GM12872 (cell line): ENCODE results near the gene GSG1L.

Source experiments
- TF ChIP-seq, protein P1 (sequence below): IDR thresholded peaks from 3 replicates; pipeline ENCODE4 v1.5.1; 2011; ENCODE audit warnings: low read depth, mild to moderate bottlenecking, low read length, moderate library complexity; ENCODE audit not compliant: insufficient read depth

Gene GSG1L

DNA sequence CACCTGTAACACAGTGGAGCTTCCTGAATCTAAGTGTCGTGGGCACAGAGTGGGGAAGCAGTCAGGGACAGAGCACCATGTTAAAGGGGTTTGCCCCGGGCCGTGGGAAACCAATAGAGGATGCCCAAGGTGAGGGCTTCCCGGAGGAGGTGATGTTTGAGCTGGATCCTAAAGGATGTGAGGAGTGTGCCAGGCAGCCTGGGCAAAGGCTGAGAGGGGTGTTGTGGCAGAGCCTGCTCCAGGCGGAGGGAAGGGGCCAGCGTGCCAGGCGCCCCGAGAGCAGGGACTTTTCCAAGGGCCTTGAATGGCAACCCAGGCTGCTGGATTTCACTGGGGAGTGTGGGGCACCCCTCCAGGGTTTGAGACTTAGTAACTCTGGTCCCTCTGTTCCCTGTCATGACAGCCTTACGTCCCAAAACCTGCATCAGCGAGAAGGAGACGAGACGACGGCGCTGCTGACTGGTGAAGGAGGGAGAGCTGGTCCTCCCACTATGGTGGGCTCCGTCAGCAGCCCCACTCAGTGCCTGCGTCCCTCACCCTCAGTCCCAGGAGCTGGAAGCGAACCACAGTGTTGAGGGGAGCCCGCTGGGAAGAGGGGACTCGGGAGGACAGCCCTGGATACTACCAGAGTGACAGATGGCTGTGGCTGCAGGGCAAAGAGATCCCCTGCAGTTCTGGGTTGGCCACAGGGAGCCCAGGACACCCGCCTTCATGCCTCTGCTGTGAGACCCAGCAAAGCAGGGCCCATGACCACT, 285.2 kb downstream of the GSG1L start:
- TF ChIP-seq, protein P1, sequence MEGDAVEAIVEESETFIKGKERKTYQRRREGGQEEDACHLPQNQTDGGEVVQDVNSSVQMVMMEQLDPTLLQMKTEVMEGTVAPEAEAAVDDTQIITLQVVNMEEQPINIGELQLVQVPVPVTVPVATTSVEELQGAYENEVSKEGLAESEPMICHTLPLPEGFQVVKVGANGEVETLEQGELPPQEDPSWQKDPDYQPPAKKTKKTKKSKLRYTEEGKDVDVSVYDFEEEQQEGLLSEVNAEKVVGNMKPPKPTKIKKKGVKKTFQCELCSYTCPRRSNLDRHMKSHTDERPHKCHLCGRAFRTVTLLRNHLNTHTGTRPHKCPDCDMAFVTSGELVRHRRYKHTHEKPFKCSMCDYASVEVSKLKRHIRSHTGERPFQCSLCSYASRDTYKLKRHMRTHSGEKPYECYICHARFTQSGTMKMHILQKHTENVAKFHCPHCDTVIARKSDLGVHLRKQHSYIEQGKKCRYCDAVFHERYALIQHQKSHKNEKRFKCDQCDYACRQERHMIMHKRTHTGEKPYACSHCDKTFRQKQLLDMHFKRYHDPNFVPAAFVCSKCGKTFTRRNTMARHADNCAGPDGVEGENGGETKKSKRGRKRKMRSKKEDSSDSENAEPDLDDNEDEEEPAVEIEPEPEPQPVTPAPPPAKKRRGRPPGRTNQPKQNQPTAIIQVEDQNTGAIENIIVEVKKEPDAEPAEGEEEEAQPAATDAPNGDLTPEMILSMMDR, result no peak

DNA sequence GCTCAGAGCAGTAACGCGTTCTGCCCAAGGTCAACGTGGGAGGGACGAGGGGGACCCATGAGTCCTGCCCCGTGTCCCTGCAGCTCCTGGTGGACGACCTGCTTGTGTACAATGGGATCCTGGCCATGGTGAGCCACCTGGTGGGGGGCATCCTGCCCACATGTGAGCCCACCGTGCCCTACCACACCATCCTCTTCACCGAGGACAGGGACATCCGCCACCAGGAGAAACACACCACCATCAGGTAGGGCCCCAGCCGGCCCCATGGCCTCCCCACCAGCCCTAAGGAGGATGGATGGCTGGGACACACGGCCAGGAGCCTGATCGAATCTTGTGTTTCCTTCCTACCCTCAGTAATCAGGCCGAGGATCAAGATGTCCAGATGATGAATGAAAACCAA, 286.0 kb downstream of the GSG1L start:
- TF ChIP-seq, protein P1, result no peak

DNA sequence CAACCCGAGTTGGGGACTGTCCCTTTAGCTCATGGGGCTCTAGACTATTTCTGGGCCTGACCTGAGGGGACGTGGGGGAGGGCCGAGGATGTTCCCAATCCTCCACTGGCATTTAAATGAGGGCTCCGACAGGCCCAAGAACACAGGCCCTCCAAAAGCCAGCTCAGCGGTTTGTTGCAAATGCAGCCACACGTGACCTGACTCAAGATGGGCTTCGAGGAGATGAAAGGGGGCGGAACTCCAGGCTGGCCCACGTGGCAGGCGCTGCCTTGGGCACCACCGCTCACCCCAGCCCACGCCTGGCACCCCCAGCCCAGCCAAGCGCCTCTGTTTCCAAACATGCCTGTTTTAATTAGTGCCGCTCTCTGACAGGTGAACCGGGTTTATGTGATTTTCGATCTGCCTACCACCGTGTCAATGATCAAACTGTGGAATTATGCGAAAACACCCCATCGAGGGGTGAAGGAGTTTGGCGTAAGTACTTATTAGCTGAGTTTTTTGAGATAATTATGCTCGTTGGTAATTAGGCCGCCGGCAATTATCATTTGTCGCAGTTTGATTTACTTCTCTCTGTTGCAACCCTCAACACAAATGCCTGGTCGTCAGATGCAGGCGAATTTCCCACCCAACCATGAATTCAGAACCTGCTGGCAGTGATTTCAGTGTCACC, 286.8 kb downstream of the GSG1L start:
- TF ChIP-seq, protein P1, result no peak

DNA sequence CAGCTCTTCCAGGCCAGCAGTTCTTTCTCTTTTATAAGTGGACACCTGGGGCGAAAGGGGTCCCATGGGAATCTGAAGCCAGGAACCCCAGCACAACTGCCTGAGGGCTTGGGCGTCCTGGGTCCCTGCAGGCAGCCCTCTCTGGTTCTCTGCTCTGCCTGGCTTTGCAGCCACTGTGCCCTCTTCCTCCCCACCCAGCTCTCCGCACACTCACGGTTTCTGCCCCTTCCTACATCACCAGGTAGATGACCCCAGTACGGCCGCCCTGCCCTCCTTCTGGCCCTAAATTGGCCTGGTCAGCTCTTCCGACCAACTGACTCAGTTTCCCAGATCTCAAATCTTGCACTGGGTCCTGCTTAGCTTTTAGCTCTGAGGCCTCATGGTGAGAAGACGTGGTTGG, 288.3 kb downstream of the GSG1L start:
- TF ChIP-seq, protein P1, result no peak

DNA sequence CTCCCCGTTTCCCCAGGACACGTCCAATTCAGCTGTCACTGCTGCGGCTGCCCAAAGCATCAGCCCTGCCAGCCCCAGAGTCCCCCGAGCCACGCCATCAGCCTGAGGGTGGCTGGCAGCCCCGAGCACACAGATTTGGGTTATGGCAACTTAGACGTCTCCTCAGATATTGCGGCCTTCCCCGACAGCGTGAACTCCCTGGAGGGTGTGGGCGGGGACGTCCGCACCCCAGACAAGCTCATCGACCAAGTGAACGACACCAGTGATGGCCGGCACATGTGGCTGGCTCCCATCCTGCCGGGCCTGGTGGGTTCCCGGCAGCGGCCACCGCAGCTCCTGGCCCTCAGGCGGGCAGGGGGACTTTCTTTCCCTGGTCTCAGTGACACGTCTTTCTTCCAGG, 288.7 kb downstream of the GSG1L start:
- TF ChIP-seq, protein P1, result no peak

DNA sequence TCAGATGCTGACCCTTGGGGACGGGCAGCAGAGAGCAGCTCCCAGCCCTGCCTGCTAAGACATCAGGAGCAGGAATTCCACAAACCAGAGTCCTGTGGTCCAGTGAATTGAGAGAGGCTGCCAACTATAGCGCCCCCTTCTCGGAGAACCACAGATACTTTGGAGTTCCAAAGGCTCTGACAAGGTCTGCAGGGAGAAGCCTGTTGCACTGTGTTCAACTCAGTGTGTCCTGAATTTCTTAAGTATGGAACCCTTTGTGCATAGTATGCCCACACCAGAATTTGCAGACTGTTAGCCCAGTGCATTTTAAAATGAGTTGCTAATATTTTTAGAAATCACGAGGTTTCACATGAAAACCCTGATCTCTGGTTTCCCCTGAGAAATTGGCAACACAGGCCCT, 290.2 kb downstream of the GSG1L start:
- TF ChIP-seq, protein P1, result no peak

DNA sequence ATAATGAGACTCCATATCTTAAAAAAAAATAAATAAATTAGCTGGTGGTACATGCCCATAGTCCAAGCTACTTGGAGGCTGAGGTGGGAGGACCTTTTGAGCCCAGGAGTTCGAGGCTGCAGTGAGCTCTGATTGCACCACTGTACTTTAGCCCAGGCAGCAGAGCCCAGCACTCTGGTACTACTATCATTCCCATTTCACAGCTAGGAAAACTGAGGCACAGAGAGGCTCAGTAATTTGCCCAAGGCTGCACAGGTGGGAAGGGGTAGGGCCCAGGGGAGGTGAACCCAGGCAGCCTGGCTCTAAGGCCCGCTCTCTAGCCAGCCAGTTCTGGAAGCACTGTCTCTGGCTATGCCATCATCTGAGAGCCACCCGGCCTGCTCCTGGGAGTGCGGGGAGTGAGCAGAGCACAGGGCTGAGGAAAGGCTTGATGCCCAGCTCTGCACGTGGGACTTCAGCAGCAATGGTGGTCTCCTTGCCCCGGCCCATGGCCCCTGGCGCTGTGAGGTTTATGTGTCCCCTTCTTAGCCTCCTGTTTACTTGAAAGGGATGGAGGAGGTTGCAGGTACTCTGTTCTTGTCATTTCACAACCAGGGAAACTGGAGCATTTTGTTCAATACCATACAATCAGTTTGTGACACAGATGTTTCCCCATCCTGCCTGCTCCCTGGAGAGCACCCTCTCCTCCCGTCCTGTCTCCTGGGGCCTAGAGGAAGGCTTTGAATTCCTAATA, 291.3 kb downstream of the GSG1L start:
- TF ChIP-seq, protein P1, result no peak
